ENCODE measurements around the gene GABRB2. TPM values are rescaled to one million over a fixed set of nuclear protein-coding genes. Genes with fewer than 3 reads are reported as not detected.

Gene GABRB2
- total and polyA plus RNA-seq, 2 experiments from 2014 or later = 1.8 to 3.6 TPM

DNA sequence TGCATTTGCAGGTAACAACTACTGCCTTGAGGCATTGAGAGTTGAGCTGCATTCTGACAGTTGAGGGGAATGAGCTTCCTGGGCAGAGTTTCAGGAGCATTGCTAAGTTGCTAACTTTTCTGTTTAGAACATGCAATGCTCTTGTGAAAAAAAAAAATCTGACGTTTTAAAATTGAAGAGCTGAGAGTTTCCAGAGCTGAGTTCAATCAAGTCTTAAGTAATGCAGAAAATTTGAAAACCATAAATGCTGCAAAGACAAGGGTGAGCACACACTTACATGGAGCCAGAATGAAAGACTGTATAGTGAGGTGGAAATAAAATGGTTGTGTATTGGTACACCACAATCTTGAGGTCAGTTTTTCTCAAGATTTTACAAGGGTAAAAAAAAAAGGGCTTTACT lies 166.0 kb downstream of the GABRB2 start:
- Histone ChIP-seq H3K27me3 (no peaks in the 10 kb centered on the region), H3K9me3 (ENCODE audit: low read depth) (no peaks in the 10 kb centered on the region), H3K27ac (no peak overlapping the region), H3K36me3 (no peaks in the 10 kb centered on the region), H3K4me1 (ENCODE audit: low read depth) (no peaks in the 10 kb centered on the region), H3K4me3 (no peak overlapping the region)
- TF ChIP-seq, protein P1, sequence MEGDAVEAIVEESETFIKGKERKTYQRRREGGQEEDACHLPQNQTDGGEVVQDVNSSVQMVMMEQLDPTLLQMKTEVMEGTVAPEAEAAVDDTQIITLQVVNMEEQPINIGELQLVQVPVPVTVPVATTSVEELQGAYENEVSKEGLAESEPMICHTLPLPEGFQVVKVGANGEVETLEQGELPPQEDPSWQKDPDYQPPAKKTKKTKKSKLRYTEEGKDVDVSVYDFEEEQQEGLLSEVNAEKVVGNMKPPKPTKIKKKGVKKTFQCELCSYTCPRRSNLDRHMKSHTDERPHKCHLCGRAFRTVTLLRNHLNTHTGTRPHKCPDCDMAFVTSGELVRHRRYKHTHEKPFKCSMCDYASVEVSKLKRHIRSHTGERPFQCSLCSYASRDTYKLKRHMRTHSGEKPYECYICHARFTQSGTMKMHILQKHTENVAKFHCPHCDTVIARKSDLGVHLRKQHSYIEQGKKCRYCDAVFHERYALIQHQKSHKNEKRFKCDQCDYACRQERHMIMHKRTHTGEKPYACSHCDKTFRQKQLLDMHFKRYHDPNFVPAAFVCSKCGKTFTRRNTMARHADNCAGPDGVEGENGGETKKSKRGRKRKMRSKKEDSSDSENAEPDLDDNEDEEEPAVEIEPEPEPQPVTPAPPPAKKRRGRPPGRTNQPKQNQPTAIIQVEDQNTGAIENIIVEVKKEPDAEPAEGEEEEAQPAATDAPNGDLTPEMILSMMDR (IDR thresholded peaks at IDR 0.05; ENCODE audit: low read depth, low read length) = no peak
- no peak for DNase-seq (ENCODE audit: low read depth in 1 of 2, low spot score in 1 of 2)

GRCh38 chr5:161378701-161379100 lies 167.8 kb downstream of the GABRB2 start:
- peaks cover 1% of the 10 kb centered on the region for H3K4me1 ChIP-seq (ENCODE audit: low read depth)
- H3K27me3 ChIP-seq = no peaks in the 10 kb centered on the region
- no peak for DNase-seq (ENCODE audit: low read depth in 1 of 2, low spot score in 1 of 2)
- H3K27ac ChIP-seq = no peak overlapping the region
- TF ChIP-seq, protein P1 (IDR thresholded peaks at IDR 0.05; ENCODE audit: low read depth, low read length) = no peak
- no peaks in the 10 kb centered on the region for H3K36me3 ChIP-seq
- no peak overlapping the region for H3K4me3 ChIP-seq
- H3K9me3 ChIP-seq (ENCODE audit: low read depth) = no peaks in the 10 kb centered on the region

DNA sequence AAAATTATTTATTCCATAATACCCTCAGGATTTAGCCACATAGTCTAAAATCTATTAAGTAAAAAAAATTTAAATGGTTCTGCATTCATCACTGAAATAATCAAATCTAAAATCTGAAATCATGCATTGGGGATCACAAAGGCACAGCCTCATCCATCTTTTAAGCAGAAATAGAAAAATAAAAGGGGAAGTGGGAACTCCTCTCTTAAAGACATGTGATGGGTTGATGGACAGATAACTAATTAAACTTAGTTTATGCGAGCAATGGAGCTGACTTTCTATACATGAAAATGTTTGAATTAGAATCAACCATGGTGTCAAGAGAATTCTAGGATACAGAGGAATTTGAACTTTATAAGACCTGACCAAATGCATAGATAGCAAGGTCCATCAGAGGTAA lies 170.5 kb downstream of the GABRB2 start:
- Histone ChIP-seq H3K27ac (no peak overlapping the region), H3K9me3 (ENCODE audit: low read depth) (no peaks in the 10 kb centered on the region), H3K4me3 (no peak overlapping the region), H3K36me3 (no peaks in the 10 kb centered on the region), H3K27me3 (no peaks in the 10 kb centered on the region), H3K4me1 (ENCODE audit: low read depth) (peaks cover 11% of the 10 kb centered on the region)
- DNase-seq (ENCODE audit: low read depth in 1 of 2, low spot score in 1 of 2) = no peak
- TF ChIP-seq, protein P1 (IDR thresholded peaks at IDR 0.05; ENCODE audit: low read depth, low read length) = no peak

GRCh38 chr5:161373345-161373707 lies 173.2 kb downstream of the GABRB2 start:
- Histone ChIP-seq H3K36me3 (no peaks in the 10 kb centered on the region), H3K27me3 (no peaks in the 10 kb centered on the region), H3K4me1 (ENCODE audit: low read depth) (peaks cover 27% of the 10 kb centered on the region), H3K4me3 (no peak overlapping the region), H3K9me3 (ENCODE audit: low read depth) (no peaks in the 10 kb centered on the region), H3K27ac (no peak overlapping the region)
- TF ChIP-seq, protein P1 (IDR thresholded peaks at IDR 0.05; ENCODE audit: low read depth, low read length) = no peak
- no peak for DNase-seq (ENCODE audit: low read depth in 1 of 2, low spot score in 1 of 2)

DNA sequence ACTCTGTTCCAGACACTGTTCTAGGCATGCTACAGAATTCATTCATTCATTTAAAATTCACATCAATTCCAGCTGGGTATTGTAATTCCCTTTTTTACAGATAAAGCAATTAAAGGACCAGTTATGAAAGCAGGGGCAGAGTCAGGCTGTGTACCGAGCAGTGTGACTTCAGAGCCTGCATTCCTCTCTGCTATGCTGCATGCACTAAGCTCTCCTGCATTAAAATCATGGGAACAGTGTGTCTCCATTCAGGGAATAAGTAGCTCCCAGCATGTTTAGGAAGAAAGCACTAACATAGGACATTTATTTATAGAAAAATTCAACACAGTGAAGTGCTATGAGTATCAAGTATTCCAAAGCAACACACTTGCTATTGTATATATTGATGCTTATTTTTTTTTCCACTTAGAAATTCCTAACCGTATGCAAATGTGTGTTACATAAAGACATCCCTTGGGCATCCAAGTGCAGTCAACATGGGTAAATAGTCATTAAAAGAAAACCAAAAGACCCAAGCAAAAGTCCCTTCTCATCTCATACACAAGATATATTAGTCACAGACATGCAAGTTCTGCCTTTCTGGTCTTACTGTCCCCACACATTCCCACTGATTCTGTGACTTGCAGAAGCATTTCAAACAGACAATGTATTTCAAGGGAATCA lies 173.7 kb downstream of the GABRB2 start:
- TF ChIP-seq, protein P1 (IDR thresholded peaks at IDR 0.05; ENCODE audit: low read depth, low read length) = no peak
- DNase-seq (ENCODE audit: low read depth in 1 of 2, low spot score in 1 of 2) = peak in 1 of 2 donors; percentile 48
- H3K27me3 ChIP-seq = no peaks in the 10 kb centered on the region
- no peak overlapping the region for H3K4me3 ChIP-seq
- no peaks in the 10 kb centered on the region for H3K36me3 ChIP-seq
- no peaks in the 10 kb centered on the region for H3K9me3 ChIP-seq (ENCODE audit: low read depth)
- H3K27ac ChIP-seq = no peak overlapping the region
- peaks cover 30% of the 10 kb centered on the region for H3K4me1 ChIP-seq (ENCODE audit: low read depth)

Measured in cardiac muscle cell (in vitro differentiated cells and primary cell).